ENCODE results near the gene PRKAA2.
"Not testable (repeated sequence)": the region's sequence is repeated elsewhere in the genome, so short reads cannot be mapped to it uniquely, and the experiment has no call there.

Gene PRKAA2

DNA sequence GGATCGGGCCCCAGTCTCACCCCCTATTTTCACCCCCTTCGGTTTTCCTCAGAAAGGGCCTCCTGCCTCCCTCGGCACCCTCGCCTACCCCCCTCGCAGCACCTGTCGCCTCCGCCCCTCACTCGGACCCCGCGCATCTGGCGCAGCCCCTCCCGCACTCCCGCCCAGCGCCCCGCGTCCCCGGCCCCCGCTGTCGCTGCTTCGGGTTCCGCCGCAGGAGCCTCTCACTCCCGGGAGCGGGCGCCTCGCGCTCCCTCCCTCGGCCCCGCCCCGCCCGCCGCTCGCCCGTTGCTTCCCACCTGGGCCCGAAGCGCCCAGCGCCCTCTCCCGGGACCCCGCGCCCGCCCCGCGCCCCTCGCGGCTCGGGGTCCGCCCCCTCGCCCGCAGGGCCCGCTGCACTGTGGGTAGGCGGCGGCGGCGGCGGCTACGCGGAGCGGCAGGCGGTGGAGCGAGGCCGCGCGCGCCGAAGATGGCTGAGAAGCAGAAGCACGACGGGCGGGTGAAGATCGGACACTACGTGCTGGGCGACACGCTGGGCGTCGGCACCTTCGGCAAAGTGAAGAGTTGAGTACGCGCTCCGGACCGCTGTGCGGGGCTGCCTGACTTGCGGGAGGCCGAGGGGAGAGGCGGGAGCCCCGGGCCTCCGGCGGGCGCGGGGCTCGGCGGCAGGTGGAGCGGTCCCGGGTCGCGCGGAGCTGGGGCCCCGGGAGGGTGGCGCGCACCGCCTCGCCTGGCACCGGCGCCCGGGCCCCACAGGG lies at the start of gene PRKAA2:
PRKAA2 (plus strand) TSS at position 396 of the 758 bp plus-strand sequence; CDS start at position 470, 74 bp downstream.
- no peak for DNase-seq

DNA sequence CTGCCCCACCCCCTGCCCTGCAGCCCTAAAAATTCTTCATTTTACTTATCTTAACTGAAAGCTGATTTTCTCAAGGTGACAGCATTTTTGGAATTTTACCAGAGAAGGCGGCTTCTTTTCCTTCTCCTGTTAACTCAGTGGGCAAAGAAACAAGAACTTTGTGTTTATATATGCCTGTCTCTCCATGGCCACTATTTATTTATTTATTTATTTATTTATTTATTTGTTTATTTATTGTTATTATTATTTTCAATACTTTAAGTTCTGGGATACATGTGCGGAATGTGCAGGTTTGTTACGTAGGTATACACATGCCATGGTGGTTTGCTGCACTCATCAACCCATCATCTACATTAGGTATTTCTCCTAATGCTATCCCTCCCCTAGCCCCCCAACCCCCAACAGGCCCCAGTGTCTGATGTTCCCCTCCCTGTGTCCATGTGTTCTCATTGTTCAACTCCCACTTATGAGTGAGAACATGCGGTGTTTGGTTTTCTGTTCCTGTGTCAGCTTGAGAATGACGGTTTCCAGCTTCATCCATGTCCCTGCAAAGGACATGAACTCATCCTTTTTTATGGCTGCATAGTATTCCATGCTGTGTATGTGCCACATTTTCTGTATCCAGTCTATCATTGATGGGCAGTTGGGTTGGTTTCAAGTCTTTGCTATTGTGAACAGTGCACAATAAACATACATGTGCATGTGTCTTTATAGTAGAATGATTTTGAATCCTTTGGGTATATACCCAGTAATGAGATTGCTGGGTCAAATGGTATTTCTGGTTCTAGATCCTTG lies 49.5 kb upstream of the PRKAA2 start:
- DNase-seq: not testable (repeated sequence)

DNA sequence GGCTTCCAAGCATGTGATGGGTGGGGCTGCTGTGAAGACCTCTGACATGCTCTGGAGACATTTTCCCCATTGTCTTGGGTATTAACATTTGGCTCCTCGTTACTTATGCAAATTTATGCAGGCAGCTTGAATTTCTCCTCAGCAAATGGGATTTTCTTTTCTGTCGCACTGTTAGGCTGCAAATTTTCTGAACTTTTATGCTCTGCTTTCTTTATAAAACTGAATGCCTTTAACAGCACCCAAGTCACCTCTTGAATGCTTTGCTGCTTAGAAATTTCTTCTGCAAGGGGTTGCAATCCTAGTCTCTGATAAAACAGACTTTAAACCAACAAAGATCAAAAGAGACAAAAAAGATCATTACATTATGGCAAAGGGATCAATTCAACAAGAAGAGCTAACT lies 35.0 kb upstream of the PRKAA2 start:
- DNase-seq: not testable (repeated sequence)

DNA sequence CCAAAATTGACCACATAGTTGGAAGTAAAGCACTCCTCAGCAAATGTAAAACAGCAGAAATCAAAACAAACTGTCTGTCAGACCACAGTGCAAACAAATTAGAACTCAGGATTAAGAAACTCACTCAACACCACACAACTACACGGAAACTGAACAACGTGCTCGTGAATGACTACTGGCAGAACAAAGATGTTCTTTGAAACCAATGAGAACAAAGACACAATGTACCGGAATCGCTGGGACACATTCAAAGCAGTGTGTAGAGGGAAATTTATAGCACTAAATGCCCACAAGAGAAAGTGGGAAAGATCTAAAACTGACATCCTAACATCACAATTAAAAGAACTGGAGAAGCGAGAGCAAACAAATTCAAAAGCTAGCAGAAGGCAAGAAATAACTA lies 34.3 kb upstream of the PRKAA2 start:
- DNase-seq: not testable (repeated sequence)

DNA sequence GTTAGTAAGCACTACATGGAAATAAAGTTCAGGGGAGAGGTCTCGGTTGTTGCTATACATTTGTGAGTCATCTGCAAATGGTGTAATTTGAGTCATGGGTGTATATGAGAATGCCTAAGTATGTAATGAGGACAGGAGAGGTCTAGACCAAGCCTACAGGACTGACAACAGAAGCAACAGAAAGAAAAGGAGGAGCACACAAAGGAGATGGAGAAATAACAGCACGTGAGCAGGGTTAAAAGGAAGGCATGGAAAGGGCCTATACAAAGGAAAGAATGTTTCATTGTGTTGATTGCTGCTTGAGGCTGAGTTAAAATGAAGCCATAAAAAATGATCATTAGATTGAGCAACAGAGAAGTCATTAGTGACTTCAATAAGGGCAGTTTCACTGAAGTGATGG lies 28.0 kb upstream of the PRKAA2 start:
- no peak for DNase-seq

DNA sequence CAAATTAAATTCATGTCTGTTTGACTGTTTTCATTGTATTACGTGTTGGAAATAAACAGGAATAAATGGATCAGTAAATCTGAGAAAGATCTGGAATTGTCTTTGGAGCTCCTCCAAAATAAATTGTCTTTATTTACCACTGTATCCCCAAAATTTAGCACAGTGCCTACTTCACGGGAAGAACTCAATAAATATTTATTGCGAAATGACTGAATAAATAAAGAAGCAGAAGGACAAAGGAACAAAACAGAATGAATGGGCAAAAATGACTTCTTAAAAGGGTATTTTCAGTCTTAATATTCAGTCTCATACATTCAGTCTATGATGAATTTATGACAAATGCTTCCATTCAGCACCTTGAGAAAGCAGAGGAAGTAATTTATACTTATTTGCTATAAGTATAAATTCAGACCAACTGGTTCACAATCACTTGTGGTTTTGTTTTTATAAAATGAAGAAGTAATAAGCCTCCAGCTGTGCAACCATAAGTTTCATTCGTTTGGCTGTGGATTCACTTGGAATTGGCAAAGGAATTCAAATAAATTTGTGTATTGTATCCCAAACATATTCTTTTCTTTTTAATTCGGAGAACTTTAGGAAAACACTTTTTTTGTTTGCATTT lies 19.2 kb upstream of the PRKAA2 start:
- DNase-seq: no peak

DNA sequence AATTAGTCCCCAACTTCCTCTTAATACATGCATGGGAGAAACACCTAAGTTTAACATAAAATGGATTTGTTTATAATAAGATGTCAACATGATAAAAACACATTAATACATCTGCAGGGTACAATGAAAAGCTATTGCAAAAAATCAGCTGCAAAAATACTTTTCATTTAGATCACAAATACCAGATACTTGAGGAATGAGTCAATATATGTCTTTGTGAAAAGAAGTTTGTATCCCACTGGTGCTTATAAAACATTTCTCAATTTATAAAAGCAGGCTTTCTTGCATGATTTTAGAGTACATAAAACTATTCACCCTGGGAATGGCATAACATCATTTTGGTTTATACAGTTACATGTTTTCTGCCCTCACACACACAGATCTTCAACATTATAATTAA lies 18.6 kb upstream of the PRKAA2 start:
- no peak for DNase-seq

DNA sequence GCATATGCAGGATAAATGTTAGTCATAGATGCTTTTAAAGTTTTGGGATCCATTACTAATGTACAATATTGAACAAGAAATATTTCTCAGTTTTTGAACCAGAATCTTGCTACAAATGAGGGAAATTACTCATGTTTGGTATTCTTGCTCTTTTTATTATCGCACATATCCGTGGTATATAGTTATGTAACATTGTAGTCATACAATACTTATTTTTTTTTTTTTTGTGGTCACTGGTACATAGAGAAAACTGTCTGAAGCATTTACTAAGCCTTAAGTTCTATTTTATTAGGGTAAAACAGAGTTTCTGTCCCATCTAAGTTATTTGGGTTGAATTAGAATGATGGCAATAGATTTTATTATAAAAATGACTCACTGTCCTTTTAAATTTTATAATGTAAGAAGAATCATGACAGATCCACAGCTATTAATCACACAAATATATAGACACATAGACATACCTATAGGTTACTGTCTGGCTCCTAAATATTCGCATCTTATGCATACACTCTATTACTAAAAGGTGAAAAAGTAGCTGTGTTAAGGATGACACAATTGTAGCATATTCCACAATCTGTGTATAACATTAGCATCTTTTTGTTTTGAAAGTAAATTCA lies 18.0 kb upstream of the PRKAA2 start:
- DNase-seq: no peak

DNA sequence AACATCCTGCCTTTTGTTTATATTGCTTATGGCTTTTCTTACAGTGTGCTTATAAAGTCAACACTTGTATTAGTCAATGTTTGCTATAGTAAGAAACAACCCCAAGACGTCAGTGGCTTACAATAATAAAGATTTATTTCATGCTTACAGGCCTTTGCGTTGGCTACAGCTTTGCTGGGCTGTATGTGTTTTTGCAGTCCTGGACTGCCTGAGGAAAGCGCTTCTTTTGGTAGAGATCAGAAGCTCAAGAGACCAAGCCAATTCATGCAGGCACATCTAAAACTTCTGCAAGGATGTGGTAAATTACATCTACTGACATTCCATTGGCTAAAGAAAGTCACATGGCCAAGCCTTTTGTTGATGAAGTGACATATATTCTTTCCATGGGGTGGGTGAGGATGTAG lies 17.5 kb upstream of the PRKAA2 start:
- no peak for DNase-seq

DNA sequence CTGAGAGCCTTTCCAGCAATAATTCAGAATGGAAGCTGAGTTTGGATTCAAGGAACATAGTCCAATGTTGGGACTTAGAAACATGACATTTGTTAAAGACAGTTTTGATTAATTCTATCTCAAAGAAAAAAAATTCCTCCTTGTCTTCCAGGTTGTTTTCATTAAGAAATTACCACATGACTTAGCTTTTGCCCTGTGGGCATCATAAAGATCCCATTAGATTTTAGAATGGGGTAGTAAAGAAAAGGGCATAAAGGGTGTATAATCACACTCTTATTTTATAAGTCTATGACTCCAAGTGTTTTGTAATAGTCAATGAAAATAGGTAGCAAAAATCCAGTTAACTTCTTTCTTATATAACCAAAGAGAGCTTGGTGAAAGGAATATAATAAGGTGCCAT lies 14.3 kb upstream of the PRKAA2 start:
- no peak for DNase-seq

DNA sequence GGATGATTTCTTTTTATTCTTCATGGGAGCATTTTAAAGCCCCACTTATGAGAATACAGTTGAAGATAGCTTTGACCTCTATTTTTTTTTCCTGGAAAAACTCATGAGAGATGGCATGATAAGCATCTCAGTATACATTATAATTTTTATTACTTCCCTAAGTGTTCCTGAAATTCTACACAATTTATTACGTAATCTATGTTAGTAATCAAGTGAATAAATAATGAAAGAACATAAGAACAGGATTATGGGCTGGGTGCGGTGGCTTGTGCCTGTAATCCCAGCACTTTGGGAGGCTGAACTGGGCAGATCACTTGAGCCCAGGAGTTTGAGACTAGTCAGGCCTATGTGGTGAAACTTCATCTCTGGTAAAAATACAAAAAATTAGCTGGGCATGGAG lies 13.2 kb upstream of the PRKAA2 start:
- DNase-seq: no peak

DNA sequence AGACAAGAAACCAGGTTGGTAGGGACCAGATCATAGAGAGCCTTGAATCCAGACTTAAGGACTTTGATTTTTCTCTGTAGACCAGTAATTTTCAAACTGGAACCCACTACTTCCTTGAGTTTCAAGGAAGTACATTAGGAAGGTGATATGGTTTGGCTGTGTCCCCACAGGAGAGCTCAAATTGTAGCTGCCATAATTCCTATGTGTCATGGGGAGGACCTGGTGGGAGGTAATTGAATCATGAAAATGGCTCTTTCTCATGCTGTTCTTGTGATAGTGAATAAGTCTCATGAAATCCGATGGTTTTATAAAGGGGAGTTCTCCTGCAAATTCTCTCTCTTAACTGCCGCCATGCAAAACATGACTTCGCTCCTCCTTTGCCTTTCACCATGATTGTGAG lies 10.1 kb upstream of the PRKAA2 start:
- no peak for DNase-seq

DNA sequence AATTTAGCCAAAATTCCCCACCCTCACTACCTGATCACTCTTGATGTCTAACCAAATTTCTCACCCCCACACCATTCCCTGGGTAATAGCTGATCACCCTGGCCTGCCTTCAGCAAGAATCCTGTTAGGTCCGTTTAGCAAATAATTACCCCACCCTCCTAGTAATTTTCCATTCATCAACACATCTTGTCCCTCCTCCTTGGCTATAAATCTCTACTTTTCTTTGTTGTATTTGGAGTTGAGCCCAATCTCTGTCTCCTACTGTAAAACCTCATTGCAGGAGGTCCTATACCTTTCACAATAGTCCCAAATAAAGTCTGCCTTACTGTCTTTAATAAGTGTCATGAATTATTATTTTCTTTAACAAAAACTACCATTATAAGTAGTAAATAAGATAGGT lies 6.9 kb upstream of the PRKAA2 start:
- no peak for DNase-seq

DNA sequence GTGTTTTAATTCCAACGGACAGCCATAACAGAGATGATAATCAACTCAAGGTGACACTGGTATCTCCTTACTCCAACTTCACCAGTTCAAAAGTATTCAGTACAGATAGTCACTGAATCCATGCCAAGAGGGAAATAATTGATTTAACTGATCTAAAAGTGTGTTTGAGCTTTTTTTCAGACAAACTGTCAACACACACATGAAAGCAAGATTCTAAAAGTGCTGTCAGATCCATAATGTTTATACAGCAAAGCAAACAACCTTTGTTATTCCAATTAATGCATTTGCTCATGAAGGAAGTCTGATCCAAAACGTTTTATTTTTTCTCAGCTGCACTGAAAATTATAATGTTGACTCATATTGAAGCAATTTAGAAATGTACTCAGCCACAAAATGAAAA lies 5.9 kb upstream of the PRKAA2 start:
- DNase-seq: no peak

DNA sequence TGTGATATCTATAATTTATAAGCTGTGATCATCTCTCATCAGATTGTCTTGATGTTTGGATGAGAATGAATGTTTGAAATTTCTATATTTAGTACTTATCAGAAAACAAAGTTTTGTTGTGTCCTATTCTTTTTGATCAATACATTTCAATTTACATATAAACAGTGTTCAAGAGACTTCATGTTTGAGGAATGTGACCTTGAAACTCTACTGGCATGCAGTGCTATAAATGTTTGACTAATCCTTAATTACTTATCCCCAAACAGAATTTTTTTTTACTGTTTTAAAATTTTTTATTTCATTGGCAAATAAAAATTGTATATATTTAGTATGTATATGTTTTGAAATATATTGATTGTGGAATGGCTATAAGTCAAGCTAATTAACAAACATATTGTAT lies 1.5 kb upstream of the PRKAA2 start:
- DNase-seq: no peak

DNA sequence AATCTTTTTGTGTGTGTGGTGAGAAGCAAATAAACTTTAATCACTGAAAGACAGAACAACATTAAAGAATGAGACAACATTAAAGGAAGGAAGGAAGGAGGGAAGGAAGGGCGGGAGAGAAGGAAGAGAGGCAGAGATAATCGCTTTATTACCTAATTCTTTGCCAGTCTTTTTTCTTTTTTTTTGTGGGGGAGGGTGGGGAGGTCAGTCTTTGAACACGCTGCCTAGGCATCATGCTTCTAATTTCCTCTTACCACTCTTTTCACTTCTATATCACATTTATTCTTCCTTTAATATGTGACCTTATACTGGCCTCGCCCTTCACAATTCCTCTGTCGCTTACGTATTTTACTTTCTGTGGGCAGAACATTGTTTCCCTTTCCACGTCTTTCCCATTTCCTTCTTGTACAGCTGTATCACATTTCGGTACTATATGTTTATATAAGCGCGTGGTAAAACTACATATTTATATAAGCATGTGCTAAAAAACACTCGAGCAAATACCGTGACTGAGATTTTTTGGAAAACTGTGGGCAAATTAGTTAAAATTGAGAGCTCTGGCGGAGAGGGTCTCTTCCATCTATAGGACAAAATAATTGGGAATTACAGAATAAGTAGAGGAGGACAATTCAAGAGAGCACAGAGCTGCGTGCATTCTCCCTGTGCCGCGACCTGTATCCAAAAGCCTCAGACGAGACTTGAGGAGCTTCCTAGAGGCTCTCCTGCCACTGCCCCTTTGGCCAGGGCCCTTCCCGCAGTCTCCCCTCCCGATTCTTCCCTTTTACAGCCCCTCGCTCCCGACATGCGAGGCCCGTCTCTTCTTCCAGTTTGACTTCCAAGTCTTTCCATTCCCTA lies 823 bp upstream of the PRKAA2 start:
- no peak for DNase-seq

DNA sequence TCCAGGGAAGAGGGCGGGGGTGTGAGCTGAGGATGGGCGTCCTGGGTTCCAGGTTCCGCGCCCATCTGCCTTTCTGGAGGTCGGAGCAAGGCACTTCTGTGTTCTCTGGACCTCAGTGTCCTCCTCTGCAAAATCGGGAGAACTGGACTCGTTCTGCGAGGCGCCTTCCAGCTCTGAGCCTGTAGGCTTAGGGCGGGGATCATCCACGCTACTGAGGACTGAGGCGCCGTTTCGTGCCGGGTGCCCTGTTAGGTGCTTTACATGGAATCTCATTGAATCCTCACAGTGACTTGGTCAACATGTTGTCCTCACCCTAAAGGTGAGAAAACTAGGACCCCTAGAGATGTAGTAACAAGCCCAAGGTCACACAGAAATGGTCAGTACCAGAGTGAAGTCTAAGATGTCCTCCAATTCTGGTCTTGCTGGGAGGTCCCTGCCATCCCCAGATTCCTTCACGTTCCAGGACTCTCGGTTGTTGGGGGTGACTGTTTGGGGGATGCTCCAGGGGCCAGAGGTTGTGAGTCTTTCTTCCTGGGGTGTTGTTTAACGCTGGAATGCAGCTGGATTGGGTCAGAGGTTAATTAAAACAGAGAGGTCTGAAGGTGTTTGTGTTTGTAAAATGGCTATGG lies 677 bp downstream of the PRKAA2 start:
- DNase-seq: no peak

DNA sequence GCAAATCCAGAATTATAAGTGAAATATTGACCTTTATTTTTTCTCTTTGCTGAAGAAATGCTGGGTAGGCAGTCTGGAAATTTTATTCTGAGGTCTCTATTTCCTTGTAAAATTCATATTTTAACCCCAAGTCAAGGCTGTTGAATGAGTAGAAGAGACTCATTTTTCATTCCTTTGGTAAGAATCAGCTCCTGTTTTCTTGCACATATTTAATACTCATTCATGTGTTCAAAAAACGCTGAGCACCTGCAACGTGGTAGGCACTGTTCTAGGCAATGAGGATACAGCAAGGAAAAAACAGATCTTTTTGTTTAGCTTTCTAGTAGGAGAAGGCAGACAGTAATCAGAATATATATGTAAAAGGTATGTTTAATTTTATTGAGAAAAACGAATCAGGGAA lies 1.5 kb downstream of the PRKAA2 start:
- no peak for DNase-seq

DNA sequence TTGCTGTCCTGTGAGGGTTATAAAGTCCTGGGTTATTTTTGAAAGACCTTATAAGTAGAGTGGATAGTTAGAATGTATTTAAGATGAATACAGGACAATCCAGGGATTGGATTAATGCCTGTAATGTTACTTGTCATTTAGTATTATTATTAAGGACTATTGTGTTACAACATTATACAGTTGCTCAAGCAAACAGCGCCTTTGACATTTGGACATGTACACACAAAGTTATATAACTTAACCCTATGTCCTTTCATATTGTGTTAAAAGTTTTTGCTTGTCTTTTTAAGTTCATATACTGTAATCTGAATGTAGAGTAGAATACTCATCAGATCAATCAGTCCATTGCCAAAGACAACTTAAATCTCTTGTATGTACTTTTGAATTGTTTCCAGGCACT lies 2.0 kb downstream of the PRKAA2 start:
- DNase-seq: no peak

DNA sequence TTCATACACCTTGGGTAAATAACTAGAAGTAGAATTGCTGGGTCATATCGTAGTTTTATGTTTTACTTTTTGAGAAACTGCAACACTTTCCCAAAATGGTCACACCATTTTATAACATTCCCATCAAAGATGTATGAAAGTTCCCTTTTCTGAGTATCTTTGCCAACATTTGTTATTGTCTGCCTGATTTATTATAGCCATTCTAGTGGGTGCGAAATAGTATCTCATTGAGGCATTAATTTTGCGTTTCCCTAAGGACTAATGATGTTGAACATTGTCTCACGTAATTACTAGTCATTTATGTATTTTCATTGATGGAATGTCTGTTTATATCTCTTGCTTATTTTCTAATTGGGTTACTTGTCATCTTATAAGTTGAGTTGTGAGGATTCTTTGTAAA lies 3.4 kb downstream of the PRKAA2 start:
- DNase-seq: no peak

DNA sequence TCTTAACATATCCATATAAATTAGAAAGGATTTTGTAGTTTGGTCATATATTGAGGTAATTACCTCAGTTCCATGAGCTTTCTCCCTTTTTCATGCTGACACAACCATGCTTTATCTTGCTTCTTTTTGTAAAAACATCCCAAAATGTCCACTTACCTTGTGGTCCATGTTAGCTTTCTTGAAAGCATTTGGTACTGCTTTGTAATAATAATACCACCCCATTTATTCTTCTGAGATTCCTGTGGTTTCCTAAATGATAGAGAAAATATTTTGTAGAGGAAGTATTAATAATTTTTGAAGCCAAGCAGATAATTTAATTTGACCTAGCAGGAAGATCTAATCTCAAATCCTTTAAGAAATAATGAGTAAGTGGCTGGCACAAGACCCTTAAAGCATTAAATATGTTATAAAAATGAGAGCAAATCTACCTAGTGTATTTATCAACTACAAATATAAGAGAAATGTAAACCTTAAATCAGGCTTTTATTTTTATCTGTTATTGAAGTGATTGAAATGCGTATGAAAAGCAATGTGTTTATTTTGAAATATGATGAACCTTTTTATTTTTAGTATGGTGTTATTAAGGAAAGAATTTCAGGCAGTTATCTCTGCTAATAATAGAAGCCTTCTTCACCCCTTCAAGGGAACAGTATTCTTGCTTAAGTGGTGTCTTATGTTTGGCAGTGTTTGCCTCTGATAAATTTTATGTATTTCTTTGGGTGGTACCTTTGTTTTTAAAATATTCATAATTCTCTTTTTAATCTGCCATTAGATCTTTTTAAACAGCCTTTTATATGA lies 9.2 kb downstream of the PRKAA2 start:
- no peak for DNase-seq

Data from activated effector memory CD4-positive, alpha-beta T cell treated with anti-CD3 and anti-CD28 coated beads, Interleukin-2, amount 50 U/mL, for 16 hours (primary cell).